Lower leg skin (tissue), 3 donors: ENCODE measurements around the gene NUDT1.

Source experiments
- POLR2A ChIP-seq, 2 donors: fragments of 450-650 bp; IDR thresholded peaks; one replicate each; pipeline ENCODE4 v1.6.1; 2016 to 2017; ENCODE audit warnings: antibody characterized with exemption in 2 of 2, mild to moderate bottlenecking in 1 of 2, moderate library complexity in 1 of 2
- TF ChIP-seq, protein P1 (sequence below), 3 donors: fragments of 450-650 bp; IDR thresholded peaks; one replicate each; pipeline ENCODE4 v1.5.1; 2016; ENCODE audit warnings: antibody characterized with exemption in 3 of 3, mild to moderate bottlenecking in 3 of 3, moderate library complexity in 2 of 3

DNA sequence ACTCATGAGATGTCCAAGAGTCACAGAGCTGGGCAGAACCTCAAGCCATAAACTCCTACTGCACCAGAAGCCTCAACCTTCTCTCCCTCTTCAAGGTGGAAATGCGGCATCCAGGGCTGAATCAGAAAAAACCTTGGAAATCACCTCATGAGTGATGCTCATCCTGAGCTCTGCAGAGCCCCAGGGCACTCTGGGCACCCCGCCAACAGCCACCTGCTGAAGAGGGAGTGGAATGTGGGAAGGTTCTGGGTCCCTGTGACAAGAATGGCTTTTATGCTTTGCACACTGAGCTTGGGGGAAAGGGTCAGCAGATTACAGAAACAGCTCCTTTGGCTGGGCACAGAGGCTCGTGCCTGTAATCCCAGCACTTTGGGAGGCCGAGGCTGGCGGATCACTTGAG, 18.8 kb downstream of the NUDT1 start:
- TF ChIP-seq, protein P1, sequence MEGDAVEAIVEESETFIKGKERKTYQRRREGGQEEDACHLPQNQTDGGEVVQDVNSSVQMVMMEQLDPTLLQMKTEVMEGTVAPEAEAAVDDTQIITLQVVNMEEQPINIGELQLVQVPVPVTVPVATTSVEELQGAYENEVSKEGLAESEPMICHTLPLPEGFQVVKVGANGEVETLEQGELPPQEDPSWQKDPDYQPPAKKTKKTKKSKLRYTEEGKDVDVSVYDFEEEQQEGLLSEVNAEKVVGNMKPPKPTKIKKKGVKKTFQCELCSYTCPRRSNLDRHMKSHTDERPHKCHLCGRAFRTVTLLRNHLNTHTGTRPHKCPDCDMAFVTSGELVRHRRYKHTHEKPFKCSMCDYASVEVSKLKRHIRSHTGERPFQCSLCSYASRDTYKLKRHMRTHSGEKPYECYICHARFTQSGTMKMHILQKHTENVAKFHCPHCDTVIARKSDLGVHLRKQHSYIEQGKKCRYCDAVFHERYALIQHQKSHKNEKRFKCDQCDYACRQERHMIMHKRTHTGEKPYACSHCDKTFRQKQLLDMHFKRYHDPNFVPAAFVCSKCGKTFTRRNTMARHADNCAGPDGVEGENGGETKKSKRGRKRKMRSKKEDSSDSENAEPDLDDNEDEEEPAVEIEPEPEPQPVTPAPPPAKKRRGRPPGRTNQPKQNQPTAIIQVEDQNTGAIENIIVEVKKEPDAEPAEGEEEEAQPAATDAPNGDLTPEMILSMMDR (IDR thresholded peaks at IDR 0.05) = no peak
- TF ChIP-seq POLR2A (IDR thresholded peaks at IDR 0.05) = no peak
